Stimulated activated CD4-positive, alpha-beta T cell treated with anti-CD3 and anti-CD28 coated beads, TNF-alpha, amount 100 ng/mL, for 48 hours (primary cell): ENCODE measurements around the gene AP3D1.

Experiments
- DNase-seq, 3 donors: peaks; one replicate each; pipeline ENCODE4 v3.0.0-alpha.2; 2020; ENCODE audit warnings: low read depth in 3 of 3

Gene AP3D1

GRCh38 chr19:2061495-2062388 is 89.6 kb downstream of the AP3D1 start:
- peak; percentile 98 to 99 (median 99) for DNase-seq

- DNase-seq = no peak
Observed at GRCh38 chr19:2060884-2061494, 90.4 kb downstream of the AP3D1 start.

- no peak for DNase-seq
Observed at GRCh38 chr19:2059422-2060201, 91.8 kb downstream of the AP3D1 start.

GRCh38 chr19:2058570-2059421 is 92.6 kb downstream of the AP3D1 start:
- no peak for DNase-seq

- DNase-seq = no peak
Observed at GRCh38 chr19:2057484-2058469, 93.6 kb downstream of the AP3D1 start.

DNA sequence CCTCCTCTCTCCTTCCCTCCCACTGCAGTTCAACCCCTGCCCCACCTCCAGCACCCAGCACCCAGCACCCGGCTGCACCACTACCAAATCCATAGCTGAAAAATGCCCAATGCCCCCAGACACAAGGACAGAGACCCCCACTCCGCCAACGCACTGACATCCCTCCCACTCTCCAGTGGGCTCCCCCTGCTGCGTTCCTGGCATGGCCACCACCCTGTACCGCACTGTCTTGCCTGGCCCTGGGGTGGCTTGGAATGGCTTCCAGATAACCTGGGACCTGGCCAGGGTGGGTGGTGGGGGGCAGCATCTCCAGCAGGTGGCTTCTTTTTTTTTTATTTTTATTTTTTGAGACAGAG is 94.6 kb downstream of the AP3D1 start:
- DNase-seq = no peak

DNA sequence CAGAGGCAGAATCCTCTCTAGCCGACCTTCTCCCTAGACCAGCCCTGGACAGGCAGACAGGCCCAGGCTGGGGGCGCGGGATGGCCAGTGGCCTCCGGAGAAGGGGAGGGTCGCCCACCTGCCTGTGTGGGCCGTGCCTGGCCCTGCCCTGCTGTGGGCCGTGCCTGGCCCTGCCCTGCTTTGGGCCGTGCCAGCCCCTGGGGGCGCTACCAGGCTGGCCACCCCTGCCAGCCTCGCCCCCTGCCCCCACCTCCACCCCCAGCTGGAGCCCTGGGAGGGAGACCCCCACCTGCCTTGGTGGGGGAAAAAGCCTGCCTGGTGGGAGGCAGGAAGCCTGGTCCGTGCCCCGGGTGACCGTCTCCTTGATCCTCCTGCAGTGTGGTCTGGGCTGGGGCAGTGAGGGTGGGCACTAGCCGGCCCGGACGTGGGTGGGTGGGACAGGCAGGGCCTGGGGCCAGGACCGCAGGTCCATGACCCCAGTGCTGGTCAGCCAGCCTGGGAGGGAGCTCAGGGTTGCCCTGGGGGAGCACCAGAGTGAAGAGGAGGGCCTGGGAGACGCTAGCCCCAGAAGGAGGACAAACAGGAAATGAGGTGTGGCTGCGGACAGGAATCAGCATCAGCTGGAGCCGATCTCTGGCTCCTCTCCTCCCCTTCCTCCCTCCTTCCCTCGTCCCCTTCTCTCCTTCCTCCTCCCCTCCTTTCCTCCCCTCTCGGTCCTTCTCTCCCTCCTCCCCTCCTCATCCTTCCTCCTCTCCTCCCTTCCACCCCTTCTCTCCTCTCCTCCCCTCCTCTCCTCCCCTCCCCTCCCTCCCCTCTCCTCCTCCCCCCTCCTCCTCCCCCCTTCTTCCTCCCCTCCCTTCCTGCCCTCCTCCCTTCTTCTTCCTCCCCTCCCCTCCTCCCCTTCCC is 95.2 kb downstream of the AP3D1 start:
- DNase-seq = no peak

GRCh38 chr19:2054763-2055162 is 96.6 kb downstream of the AP3D1 start:
- DNase-seq = no peak

GRCh38 chr19:2053601-2054389 is 97.6 kb downstream of the AP3D1 start:
- DNase-seq = no peak

DNA sequence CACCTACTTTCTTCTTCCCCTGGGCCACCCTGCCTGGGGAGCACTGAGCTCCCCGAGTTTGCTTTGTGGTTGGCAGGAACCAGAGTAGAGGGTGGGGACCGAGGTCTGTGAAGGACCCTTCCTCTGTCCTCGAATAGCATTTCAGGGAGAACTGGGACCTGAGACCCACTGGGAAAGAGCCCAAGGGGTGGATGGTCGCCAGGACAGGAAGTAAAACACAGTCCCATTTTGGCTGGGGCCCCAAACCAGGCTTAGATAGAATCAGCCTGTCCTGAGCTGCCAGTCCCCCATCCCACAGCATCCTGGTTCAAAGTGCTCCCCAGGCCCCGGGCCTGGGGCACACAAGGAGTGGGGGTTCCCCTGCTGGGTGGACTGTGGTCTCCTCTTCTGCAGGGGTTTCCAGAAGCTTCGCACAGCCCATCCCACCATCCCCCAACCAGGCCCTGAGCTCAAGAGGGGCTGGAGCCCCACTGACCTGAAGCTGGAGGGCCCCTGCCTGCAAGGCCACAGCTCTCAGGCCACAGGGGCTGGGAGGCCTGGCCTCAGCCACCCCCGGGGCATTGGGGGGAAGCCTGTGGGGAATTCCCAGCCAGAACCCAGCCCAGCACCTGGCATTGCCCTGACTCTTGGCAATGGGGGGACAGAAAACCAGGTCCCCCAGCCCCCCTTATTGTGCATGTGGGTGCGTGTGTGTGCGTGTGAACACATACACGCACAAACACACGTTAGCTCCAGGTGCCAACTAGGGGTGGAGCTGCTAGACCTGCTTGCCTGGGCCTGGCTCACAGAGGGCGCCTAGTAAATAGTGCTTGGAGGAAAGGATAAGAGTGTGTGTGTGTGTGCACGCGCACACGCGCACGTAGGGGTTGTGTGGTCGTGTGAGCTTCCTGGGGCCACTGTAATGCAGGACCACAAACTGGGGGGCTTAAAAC is 99.3 kb downstream of the AP3D1 start:
- DNase-seq = no peak

- DNase-seq = peak; percentile 87 to 98 (median 94)
Observed at GRCh38 chr19:2050991-2051772, 100.2 kb downstream of the AP3D1 start, which contains the start of gene MKNK2. Gene MKNK2, minus strand, starts transcription at chr19:2051244. Its CDS starts 393 bp downstream, at chr19:2050851.
